HG03097 (cell line): ENCODE data around the gene S1PR3.

ENCODE experiments used
- ATAC-seq: cut with Tn5 transposase; IDR thresholded peaks from one replicate; pipeline ENCODE4 v1.9.1; 2021; ENCODE audit not compliant: unreplicated experiment, low FRiP score

The S1PR3 gene

DNA sequence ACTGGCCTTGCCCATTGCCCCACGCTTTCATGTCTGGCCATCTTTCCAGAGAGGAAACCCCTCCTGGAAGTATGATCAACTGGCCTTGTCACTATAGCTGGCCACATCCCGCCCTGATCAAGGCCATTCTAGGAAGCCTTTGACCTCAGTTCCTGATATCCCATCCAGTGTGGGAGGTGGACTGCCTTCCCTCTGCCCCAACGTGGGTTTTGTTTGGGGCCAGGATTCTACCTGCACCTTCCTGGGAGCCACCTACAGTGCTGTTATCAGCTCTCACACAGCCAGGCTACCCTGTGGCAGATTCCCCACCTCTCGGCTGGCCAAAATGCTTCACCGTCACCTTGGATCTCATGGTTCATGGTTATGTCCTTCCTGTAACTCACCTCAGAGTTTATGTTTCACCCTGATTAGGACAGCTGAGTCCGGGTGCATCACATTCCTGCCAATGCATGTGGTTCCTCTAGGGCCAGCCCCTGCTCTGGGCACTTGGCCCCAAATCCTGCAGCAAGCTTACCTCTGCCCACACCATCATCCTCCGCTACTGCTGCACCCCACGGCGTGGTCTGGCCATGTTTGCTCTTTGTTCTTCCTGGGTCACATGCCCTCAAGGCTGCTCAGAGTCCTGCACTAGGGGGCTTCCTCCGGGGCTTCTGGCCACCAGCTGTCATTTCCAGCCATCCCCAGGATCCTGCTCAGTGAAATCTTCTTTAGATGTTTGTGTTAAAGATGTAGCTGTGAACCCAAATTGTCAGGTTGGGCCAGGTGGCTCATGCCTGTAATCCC lies 24.2 kb upstream of the S1PR3 start:
- ATAC-seq = no peak

DNA sequence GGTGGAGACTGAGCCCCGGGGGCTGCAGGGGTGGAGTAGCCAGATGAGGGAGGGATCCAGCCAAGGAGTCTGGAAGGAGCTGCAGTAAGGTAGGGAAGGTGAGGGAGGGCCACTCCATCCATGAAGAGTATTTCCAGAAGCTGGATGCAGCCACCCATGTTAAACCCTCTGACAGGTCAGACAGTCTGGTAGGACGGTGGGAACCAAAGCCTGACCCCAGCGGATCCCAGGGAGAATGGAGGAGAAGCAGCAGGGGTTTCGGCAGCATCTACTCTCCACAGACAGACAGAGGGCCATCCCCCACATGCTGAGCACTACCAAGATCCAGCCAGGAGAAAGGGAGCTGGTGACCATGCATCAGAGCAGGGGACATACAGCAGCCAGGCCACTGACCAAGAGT lies 22.5 kb upstream of the S1PR3 start:
- ATAC-seq = no peak

DNA sequence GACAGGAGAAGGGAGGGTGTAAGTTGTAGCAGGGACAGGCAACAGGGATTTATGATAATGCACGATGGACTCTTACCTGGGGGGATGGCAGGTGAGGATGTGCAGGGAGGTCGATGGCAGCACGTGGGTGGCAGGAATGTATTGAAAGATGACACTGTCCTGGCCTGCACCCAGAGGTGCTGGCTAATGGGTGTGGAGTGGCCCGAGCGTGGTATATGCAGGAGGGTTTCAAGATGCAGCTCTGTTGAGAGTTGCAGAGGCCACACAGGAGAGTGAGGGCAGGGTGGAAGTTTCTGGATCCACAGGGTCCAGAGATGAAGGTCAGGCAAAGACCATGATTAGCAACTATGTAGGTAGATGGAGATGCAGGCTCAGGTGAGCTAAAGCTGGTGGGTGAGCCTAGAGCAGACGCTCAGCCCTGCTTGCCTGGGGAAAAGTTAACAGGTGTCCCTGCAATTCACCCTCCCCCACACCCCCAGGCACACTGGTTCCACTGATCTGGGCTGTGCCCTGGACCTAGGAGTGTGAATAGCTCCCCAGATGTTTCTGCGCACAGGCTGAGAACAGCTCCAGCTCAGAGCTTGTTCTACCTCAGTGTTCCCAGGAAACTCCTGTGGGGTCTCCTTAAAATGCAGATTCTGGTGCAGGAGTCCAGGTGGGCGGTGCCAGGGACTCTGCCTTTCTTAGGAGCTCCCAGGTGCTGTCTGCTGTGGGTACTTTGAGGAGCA lies 21.5 kb upstream of the S1PR3 start:
- ATAC-seq = no peak

- no peak for ATAC-seq
These were observed 19.9 kb upstream of the S1PR3 start for GRCh38 chr9:88971131-88971960.

DNA sequence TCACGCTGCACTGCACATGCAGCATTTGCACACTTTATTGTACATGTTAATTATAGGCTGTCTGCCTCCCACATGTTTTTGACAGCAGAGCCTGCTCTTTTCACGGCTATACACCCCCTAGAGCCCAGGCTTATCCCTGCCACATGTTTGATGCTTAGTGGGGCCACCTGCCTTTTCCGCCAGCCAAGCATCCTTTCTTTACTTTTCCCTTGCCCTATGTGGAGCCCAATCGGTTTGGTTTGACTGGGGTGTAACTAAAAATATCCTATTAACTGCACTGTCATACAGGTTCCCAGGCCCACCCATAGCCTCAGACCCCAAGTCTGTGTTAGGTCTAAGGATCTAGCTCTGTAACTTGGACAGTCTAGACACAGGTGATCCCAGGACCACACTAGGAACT lies 18.9 kb upstream of the S1PR3 start:
- no peak for ATAC-seq

DNA sequence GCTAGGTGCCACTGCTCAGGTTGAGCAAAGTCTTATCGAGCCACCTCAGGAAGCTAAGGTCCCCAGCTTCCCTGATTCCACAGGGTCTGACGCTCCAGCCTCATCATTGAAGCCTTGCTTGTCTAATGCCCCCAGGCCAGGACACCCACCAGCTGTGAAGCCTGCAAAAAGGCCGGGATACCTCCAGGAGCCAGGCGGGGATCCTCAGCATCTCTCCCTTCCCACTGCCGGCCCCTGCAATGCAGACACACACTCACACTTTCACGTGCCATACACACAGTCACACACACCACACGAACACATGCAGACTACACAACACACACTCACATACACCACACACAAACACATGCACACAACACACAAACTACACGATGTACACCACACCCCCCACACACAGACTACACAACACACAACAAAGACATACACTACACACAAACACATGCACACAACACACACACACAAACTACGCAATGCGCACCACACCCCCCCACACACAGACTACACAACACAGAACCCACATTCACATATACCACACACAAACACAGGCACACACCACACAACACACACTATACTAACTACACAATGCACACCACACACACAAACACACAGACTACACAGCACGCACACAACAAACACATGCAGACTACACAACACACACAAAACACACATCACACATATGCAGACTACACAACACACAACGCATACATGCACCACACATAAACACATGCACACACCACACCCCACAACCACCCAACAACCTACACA lies 17.8 kb upstream of the S1PR3 start:
- no peak for ATAC-seq

DNA sequence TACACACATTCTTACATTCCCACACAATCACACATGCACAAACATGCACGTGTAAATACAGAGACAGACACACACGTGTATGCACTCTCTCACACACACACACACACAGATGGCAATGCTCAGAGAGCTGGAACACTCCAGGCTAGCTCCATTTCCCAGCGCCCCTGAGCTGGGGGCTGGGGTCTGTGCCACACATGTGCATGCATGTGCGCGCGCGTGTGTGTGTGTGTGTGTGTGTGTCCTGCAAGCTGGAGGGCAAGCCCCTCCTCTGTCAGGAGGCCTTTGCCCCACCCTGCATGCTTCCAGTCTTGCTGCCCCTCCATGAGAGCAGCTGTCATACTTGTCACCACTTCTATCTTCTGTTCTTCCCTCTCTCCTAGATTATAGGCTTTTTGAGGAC lies 16.6 kb upstream of the S1PR3 start:
- no peak for ATAC-seq

- no peak for ATAC-seq
These were observed 15.0 kb upstream of the S1PR3 start for GRCh38 chr9:88975966-88976889.

- ATAC-seq = no peak
These were observed 14.4 kb upstream of the S1PR3 start for GRCh38 chr9:88976890-88977257.

- ATAC-seq = no peak
These were observed 13.2 kb upstream of the S1PR3 start for GRCh38 chr9:88978034-88978433.

GRCh38 chr9:88979021-88979420 lies 12.2 kb upstream of the S1PR3 start:
- no peak for ATAC-seq

GRCh38 chr9:88979791-88980190 lies 11.5 kb upstream of the S1PR3 start:
- ATAC-seq = no peak

- ATAC-seq = no peak
These were observed 10.5 kb upstream of the S1PR3 start for GRCh38 chr9:88980740-88981203.

DNA sequence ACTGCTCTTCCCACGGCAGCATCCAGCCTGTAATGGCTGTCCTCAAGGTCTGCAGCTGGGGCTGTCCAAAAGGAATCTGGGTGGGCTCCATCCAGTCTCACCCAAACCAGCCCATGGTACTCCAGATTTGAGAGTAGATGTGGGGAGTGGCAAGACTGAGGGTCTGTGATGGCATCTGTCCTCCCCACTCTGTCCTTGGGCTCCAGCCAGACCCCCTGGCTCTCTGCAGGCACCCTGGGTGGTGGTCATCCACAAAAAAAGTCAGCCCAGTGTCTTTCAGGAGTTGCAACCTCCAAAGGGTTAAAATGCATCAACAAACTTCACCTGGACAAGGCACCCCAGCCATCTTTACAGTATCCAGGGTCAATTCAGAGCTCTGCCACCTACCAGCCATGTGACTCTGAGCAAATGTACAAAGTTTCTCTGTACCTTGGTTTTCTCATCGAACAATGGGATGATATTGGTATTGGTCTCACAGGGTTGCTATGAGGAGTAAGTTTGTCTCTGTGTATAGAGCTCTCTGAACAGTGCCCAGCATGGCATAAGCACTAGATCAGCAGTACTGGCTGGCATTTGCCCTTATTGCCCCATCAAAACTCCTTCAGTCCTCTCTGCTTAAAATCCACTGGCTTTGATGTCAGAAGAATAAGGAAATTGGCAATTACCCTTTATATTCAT lies 7.3 kb upstream of the S1PR3 start:
- no peak for ATAC-seq

- ATAC-seq = no peak
These were observed 6.8 kb upstream of the S1PR3 start for GRCh38 chr9:88984543-88984883.

DNA sequence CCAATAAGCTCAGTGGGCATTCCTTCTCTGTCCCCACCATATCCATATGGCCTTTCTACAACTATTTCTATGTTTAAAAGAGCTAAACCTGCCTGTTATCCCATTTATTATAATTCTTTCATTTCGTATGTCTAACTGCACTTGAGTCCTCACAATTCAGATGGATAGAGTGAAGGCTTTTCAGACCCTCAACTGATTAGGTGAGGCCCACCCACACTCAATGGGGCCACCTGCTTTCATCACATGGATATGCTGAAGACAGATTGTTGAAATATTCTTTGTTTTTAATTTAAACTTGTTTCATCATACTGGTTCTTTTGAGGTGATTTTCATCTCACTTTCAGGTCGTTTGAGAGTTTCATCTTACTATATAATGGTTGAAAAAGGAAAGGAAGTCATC lies 5.7 kb upstream of the S1PR3 start:
- no peak for ATAC-seq

- ATAC-seq = no peak
These were observed 4.5 kb upstream of the S1PR3 start for GRCh38 chr9:88986776-88987175.

- no peak for ATAC-seq
These were observed 3.6 kb upstream of the S1PR3 start for GRCh38 chr9:88987661-88988060.
